Transverse colon (tissue), 4 donors: ENCODE results near the gene ENPP5. TPM values are rescaled to one million over a fixed set of nuclear protein-coding genes. Genes with fewer than 3 reads are reported as not detected.

Source experiments
- DNase-seq: peaks from one replicate; pipeline ENCODE4 v3.0.0-alpha.2; 2019
- H3K27ac ChIP-seq, 4 donors: fragments of 200-600 bp; sonication (generic); 2 replicates each; pipeline ENCODE4 v1.5.1; 2016 to 2018; ENCODE audit warnings: inconsistent platforms in 4 of 4
- H3K27me3 ChIP-seq: fragments of 200-600 bp; sonication (generic); 2 replicates; pipeline ENCODE4 v1.5.1; 2017; ENCODE audit warnings: inconsistent platforms
- H3K36me3 ChIP-seq, 4 donors: fragments of 200-600 bp; sonication (generic); 2 replicates each; pipeline ENCODE4 v1.5.1; 2017 to 2019; ENCODE audit warnings: inconsistent platforms in 4 of 4
- H3K4me1 ChIP-seq, 4 donors: fragments of 200-600 bp; sonication (generic); 2 replicates each; pipeline ENCODE4 v1.5.1; 2017 to 2020; ENCODE audit warnings: inconsistent platforms in 4 of 4
- H3K4me3 ChIP-seq, 4 donors: fragments of 200-600 bp; sonication (generic); 1 replicate in 1 of 4; 2 replicates in 3 of 4; pipeline versions ENCODE4 v1.5.1 to v1.6.1; 2017 to 2019; ENCODE audit warnings: inconsistent platforms in 4 of 4
- H3K9me3 ChIP-seq, 2 donors: fragments of 200-600 bp; sonication (generic); 2 replicates each; pipeline ENCODE4 v1.5.1; 2017 to 2019; ENCODE audit warnings: inconsistent platforms in 2 of 2
- POLR2AphosphoS5 ChIP-seq, 3 donors: sonication (generic); formaldehyde crosslinking; IDR thresholded peaks; one replicate each; pipeline ENCODE4 v1.6.1; 2016; ENCODE audit warnings: antibody characterized with exemption in 3 of 3
- WGBS, 2 donors: methylation state at CpG; one replicate each; pipeline ENCODE4 v1.1.5; 2018; ENCODE audit warnings: low coverage in 1 of 2; 5-methylcytosine and 5-hydroxymethylcytosine counted together
- in situ Hi-C, 4 donors: fragments of 200-750 bp; cut with MboI; loops; one replicate each; pipeline versions ENCODE4 v1.15.0 to v1.15.1; 2017; ENCODE audit warnings: low sequenced_read_pairs in 3 of 4, low pct_ligation_motif_present in 1 of 4, low pct_unique_long_range_greater_than_20kb in 1 of 4
- intact Hi-C: fragments of 100-400 bp; cut with DNase I; formaldehyde crosslinking; loops from one replicate; pipeline ENCODE4 v1.15.1; 2023; ENCODE audit warnings: low total_unique reads
- total RNA-seq, 4 donors: library from RNA; depleted of rRNA; stranded (reverse); fragments of >200 nt; gene quantifications; one replicate each; pipeline ENCODE4 v1.1.0, GENCODE V29; 2016
- TF ChIP-seq, protein P1 (sequence below), 5 experiments: fragments of 200-600 bp in 3 of 5; fragments of 450-650 bp in 2 of 5; sonication (generic) in 3 of 5; IDR thresholded peaks; 1 replicate in 2 of 5; 2 replicates in 3 of 5; pipeline ENCODE4 v1.5.1; 2016 to 2017; ENCODE audit warnings: antibody characterized with exemption in 5 of 5, inconsistent platforms in 3 of 5, mild to moderate bottlenecking in 2 of 5, moderate library complexity in 1 of 5

ENPP5 gene
- total RNA-seq, 4 donors from 2014 or later: 3.3 to 5.5 TPM; not detected in 2

- WGBS, 2 donors: 20 to 50% methylated on average over 1 of the region's 1 CpG
- in situ Hi-C loops: no loop called here
- DNase-seq: peak; percentile 65
These were observed 57.4 kb downstream of the ENPP5 start for GRCh38 chr6:46113370-46113769.

More at GRCh38 chr6:46113370-46113769, 57.4 kb downstream of the ENPP5 start:
- intact Hi-C loops: no loop called here
- TF ChIP-seq, protein P1, sequence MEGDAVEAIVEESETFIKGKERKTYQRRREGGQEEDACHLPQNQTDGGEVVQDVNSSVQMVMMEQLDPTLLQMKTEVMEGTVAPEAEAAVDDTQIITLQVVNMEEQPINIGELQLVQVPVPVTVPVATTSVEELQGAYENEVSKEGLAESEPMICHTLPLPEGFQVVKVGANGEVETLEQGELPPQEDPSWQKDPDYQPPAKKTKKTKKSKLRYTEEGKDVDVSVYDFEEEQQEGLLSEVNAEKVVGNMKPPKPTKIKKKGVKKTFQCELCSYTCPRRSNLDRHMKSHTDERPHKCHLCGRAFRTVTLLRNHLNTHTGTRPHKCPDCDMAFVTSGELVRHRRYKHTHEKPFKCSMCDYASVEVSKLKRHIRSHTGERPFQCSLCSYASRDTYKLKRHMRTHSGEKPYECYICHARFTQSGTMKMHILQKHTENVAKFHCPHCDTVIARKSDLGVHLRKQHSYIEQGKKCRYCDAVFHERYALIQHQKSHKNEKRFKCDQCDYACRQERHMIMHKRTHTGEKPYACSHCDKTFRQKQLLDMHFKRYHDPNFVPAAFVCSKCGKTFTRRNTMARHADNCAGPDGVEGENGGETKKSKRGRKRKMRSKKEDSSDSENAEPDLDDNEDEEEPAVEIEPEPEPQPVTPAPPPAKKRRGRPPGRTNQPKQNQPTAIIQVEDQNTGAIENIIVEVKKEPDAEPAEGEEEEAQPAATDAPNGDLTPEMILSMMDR (IDR thresholded peaks at IDR 0.05): peak in 1 of 5 experiments; percentile 12
- TF ChIP-seq POLR2AphosphoS5 (IDR thresholded peaks at IDR 0.05): no peak
- no peaks in the 10 kb centered on the region for H3K36me3 ChIP-seq
- H3K27ac ChIP-seq: no peak overlapping the region
- no peaks in the 10 kb centered on the region for H3K9me3 ChIP-seq
- no peak overlapping the region for H3K4me3 ChIP-seq
- H3K4me1 ChIP-seq: no peaks in the 10 kb centered on the region
- no peaks in the 10 kb centered on the region for H3K27me3 ChIP-seq

Other genes starting within 250 kb of the ENPP5 start
- 100 to 1,000 TPM in 3 of 4 donors, 1 to 10 TPM in 1; 5.0 to 222 (median 149) TPM for gene CLIC5, start 155.1 kb downstream of the ENPP5 start, total RNA-seq
- gene ENPP4, start 41.0 kb downstream of the ENPP5 start, total RNA-seq: 10 to 100 TPM; 14.3 to 24.0 (median 19.8) TPM